HepG2 (cell line): ENCODE results near the gene RXFP1. TPM values are rescaled to one million over a fixed set of nuclear protein-coding genes. Genes with fewer than 3 reads are reported as not detected.
A peak's percentile ranks its signal among the peaks of the same experiment; 100 is the strongest.

Experiments used
- ATAC-seq: fragments of 200-7000 bp; cut with Tn5 transposase; 3 replicates; pipeline ENCODE4 v1.9.1; 2020; ENCODE audit warnings: mild to moderate bottlenecking, moderate library complexity
- BruUV-seq: library from RNA; stranded (reverse); fragments of 400-500 nt; replicated peaks from 2 replicates; lab custom pipeline; 2021; lab: Mats Ljungman, UMichigan
- CTCF ChIA-PET: fragments of 300-600 bp; formaldehyde crosslinking; extraction: SDS; loops from one replicate; lab custom pipeline; 2021; ENCODE audit warnings: low total read pairs, inconsistent platforms, low intra/inter-chr PET ratio; lab: Yijun Ruan, JAX
- POLR2A ChIA-PET: fragments of 350-600 bp; sonication (Branson Sonifier 250); formaldehyde crosslinking; loops from one replicate; lab custom pipeline; 2020; ENCODE audit warnings: antibody characterized with exemption, inconsistent platforms; lab: Yijun Ruan, JAX
- DNase-seq: peaks from one replicate; pipeline ENCODE4 v3.0.0-alpha.2; 2015; ENCODE audit warnings: low spot score
- FAIRE-seq: peaks from 3 replicates; lab custom pipeline; 2011; peaks lifted over from hg19 to GRCh38; lab: Jason Lieb, UNC
- H2AFZ ChIP-seq: one replicate; pipeline ENCODE4 v1.6.1; 2011; ENCODE audit warnings: low read length, inconsistent platforms
- H3K27ac ChIP-seq: fragments of 300-600 bp; 3 replicates; pipeline ENCODE4 v1.8.0; 2011; ENCODE audit warnings: mixed run types, mild to moderate bottlenecking, mixed read lengths, low read length, inconsistent platforms; ENCODE audit not compliant: insufficient read depth; ENCODE audit errors: extremely low read length
- H3K27me3 ChIP-seq, 2 experiments: fragments of 200-600 bp in 1 of 2; 2 replicates in 1 of 2; 3 replicates in 1 of 2; pipeline versions ENCODE4 v1.6.0 to v1.8.0; 2011; ENCODE audit warnings: low read length in 2 of 2, mild to moderate bottlenecking in 2 of 2, moderate library complexity in 2 of 2, inconsistent platforms in 1 of 2; ENCODE audit not compliant: insufficient read depth in 2 of 2, control insufficient read depth in 1 of 2
- H3K36me3 ChIP-seq, 2 experiments: fragments of 200-600 bp in 1 of 2; replicated peaks in 1 of 2; 2 replicates in 1 of 2; 3 replicates in 1 of 2; pipeline versions ENCODE4 v1.5.1 to v1.8.0; 2011; ENCODE audit warnings: low read length in 2 of 2, inconsistent platforms in 1 of 2; ENCODE audit not compliant: insufficient read depth in 2 of 2, control insufficient read depth in 1 of 2
- H3K4me1 ChIP-seq: 2 replicates; pipeline ENCODE4 v1.5.1; 2012; ENCODE audit warnings: low read length, inconsistent platforms; ENCODE audit not compliant: insufficient read depth
- H3K4me2 ChIP-seq: 2 replicates; pipeline ENCODE4 v1.6.0; 2011; ENCODE audit warnings: low read depth, low read length, inconsistent platforms
- H3K4me3 ChIP-seq, 3 experiments: fragments of 200-600 bp in 1 of 3; sonication (generic), shearing (Covaris generic) in 1 of 3; replicated peaks in 1 of 3; 2 replicates each; pipeline ENCODE4 v1.5.1; 2011 to 2016; ENCODE audit warnings: low read length in 3 of 3, inconsistent platforms in 2 of 3, low read depth in 2 of 3, mild to moderate bottlenecking in 2 of 3, control low read depth in 1 of 3, mixed read lengths in 1 of 3; ENCODE audit not compliant: insufficient read depth in 1 of 3
- H3K79me2 ChIP-seq: one replicate; pipeline ENCODE4 v1.6.1; 2011; ENCODE audit warnings: low read length, inconsistent platforms; ENCODE audit not compliant: insufficient read depth
- H3K9ac ChIP-seq: 2 replicates; pipeline ENCODE4 v1.6.0; 2011; ENCODE audit warnings: mild to moderate bottlenecking, low read depth, low read length, inconsistent platforms; ENCODE audit not compliant: insufficient read depth
- H3K9me3 ChIP-seq: 2 replicates; pipeline ENCODE4 v1.5.1; 2012; ENCODE audit warnings: mild to moderate bottlenecking, low read length
- H4K20me1 ChIP-seq: 2 replicates; pipeline ENCODE4 v1.6.0; 2011; ENCODE audit warnings: inconsistent platforms, mild to moderate bottlenecking, low read length, moderate library complexity; ENCODE audit not compliant: insufficient read depth
- BHLHE40 ChIP-seq: IDR thresholded peaks from 2 replicates; pipeline ENCODE4 v1.6.1; 2011; ENCODE audit warnings: low read length, improper control_type of control experiment
- CEBPB ChIP-seq: IDR thresholded peaks from 2 replicates; pipeline ENCODE4 v1.6.1; 2011; ENCODE audit warnings: low read depth, low read length, improper control_type of control experiment, borderline replicate concordance
- DMTF1 ChIP-seq: sonication (generic); formaldehyde crosslinking; IDR thresholded peaks from 2 replicates; pipeline ENCODE4 v1.4.0; 2020; ENCODE audit warnings: mild to moderate bottlenecking, missing genetic modification reagents
- FIP1L1 ChIP-seq: fragments of 200-400 bp; formaldehyde crosslinking; IDR thresholded peaks from 2 replicates; pipeline ENCODE4 v1.6.1; 2018; ENCODE audit warnings: low read depth, mild to moderate bottlenecking, low read length, moderate library complexity, borderline replicate concordance; ENCODE audit not compliant: insufficient read depth
- MYNN ChIP-seq: sonication (generic); formaldehyde crosslinking; IDR thresholded peaks from 2 replicates; pipeline ENCODE4 v1.4.0; 2020; ENCODE audit warnings: mild to moderate bottlenecking, low read depth, missing genetic modification reagents
- ZNF530 ChIP-seq: sonication (generic); formaldehyde crosslinking; IDR thresholded peaks from 2 replicates; pipeline ENCODE4 v1.5.0; 2020; ENCODE audit warnings: low read depth, mild to moderate bottlenecking, missing genetic modification reagents
- ZNF788 ChIP-seq: sonication (generic); formaldehyde crosslinking; IDR thresholded peaks from 2 replicates; pipeline ENCODE4 v1.5.0; 2020; ENCODE audit warnings: mild to moderate bottlenecking, missing genetic modification reagents, borderline replicate concordance
- ZNF883 ChIP-seq: sonication (generic); formaldehyde crosslinking; IDR thresholded peaks from 2 replicates; pipeline ENCODE4 v1.5.1; 2020; ENCODE audit warnings: mild to moderate bottlenecking, missing genetic modification reagents; ENCODE audit errors: not compliant biosample characterization
- WGBS: methylation state at CpG from one replicate; pipeline ENCODE4 v1.1.6; 2017; ENCODE audit warnings: low lambda C conversion rate; 5-methylcytosine and 5-hydroxymethylcytosine counted together
- in situ Hi-C: cut with HindIII; loops from 2 replicates; pipeline ENCODE4 v1.10.0; 2017; ENCODE audit warnings: low pct_unique_long_range_greater_than_20kb; ENCODE audit not compliant: extremely low pct_ligation_motif_present
- intact Hi-C: fragments of 100-400 bp; cut with micrococcal nuclease; formaldehyde crosslinking; loops from one replicate; pipeline ENCODE4 v1.10.0; 2022; ENCODE audit not compliant: unreplicated experiment
- polyA plus RNA-seq, 8 experiments: library from polyadenylated mRNA; depleted of rRNA in 3 of 8; stranded (reverse) in 7 of 8; unstranded in 1 of 8; fragments of >200 nt; fragmentation: Illumina TruSeq in 4 of 8; extraction: Trizol in 4 of 8; gene quantifications; 2 replicates each; pipeline versions ENCODE4 v1.2.1 to v1.2.3, GENCODE V29; 2011 to 2016; ENCODE audit warnings: low read depth in 4 of 8, missing spikeins in 1 of 8, mixed read lengths in 1 of 8; ENCODE audit not compliant: insufficient read depth in 1 of 8
- total RNA-seq, 5 experiments: library from RNA; depleted of rRNA; stranded (reverse); fragments of >200 nt; fragmentation: Illumina TruSeq; extraction: Trizol; gene quantifications; 2 replicates each; pipeline ENCODE4 v1.2.3, GENCODE V29; 2016; ENCODE audit warnings: low read depth in 1 of 5

RXFP1 gene
- total and polyA plus RNA-seq, 2 of the 13 experiments (the other 11 are each of a cell fraction or from before 2014, with no cell fraction given) = not detected

DNA sequence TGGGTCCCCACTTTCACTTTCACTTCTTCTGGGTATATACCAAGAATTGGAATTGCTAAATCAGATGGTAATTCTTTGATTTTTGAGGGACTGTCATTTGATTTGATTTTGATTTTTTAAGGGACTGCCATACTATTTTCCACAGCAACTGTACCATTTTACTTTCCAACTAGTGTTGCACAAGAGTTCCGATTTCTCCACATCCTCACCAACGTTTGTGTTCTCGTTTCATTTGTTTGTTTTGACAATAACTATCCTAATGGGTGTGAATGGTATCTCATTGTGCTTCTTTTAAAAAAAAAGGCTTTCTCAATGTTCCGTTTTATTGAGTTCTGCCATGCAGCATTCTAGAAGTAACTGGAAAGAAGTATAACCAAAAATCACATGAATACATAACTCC, 87.4 kb downstream of the RXFP1 start:
- H3K4me3 ChIP-seq = no peak overlapping the region
- FAIRE-seq = no peak
- no peak overlapping the region for H3K27ac ChIP-seq
- H2AFZ ChIP-seq = no peak overlapping the region
- WGBS = 3% methylated on average over 4 of the region's 4 CpGs
- no peaks in the 10 kb centered on the region for H3K27me3 ChIP-seq
- ChIA-PET CTCF (no interaction called here), POLR2A (no interaction called here)
- no peaks in the 10 kb centered on the region for H3K79me2 ChIP-seq
- DNase-seq = no peak
- no peaks in the 10 kb centered on the region for H4K20me1 ChIP-seq
- intact Hi-C loops = no loop called here
- H3K9me3 ChIP-seq = no peaks in the 10 kb centered on the region
- in situ Hi-C loops = loop anchor here (25.0 kb wide), 1 partner anchor 622 kb away; no protein-coding TSS in a partner anchor
- no peak overlapping the region for H3K9ac ChIP-seq
- peak; percentile 43; the same call in 1 of the 2 replicates for TF ChIP-seq CEBPB
- no peak for TF ChIP-seq MYNN (CRISPR knock-in tag)
- TF ChIP-seq DMTF1 = no peak
- no peak for TF ChIP-seq ZNF788 (CRISPR knock-in tag)
- no peak for TF ChIP-seq ZNF883 (CRISPR knock-in tag)
- no peak for TF ChIP-seq BHLHE40
- no peak for TF ChIP-seq FIP1L1
- TF ChIP-seq ZNF530 (CRISPR knock-in tag) = no peak
- no peaks in the 10 kb centered on the region for H3K36me3 ChIP-seq
- no peak for ATAC-seq
- no TSS peak for BruUV-seq
- peak overlapping the region; percentile 25; the same call in 1 of the 2 replicates for H3K4me2 ChIP-seq
- no peaks in the 10 kb centered on the region for H3K4me1 ChIP-seq
